ENCODE data around the gene STK11.

STK11 gene

DNA sequence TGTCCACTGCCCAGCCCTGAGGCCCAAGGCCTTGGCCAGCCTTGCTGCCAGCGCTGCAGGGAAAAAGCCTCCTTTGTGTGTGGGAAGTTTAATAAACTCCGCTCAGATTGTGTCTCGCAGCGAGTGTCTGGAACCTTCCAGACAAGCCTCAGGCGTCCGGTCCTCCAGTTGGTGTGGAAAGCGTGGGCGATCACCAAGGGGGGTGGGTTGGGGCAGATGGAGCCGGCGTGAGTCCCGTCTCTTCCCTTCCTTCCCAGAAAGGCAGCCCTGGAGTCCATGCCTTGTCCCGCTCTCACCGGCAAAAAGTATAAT is 4.6 kb downstream of the STK11 start:
- DNase-seq (ENCODE audit: extremely low read depth, low read depth), result no peak
- TF ChIP-seq, protein P1, sequence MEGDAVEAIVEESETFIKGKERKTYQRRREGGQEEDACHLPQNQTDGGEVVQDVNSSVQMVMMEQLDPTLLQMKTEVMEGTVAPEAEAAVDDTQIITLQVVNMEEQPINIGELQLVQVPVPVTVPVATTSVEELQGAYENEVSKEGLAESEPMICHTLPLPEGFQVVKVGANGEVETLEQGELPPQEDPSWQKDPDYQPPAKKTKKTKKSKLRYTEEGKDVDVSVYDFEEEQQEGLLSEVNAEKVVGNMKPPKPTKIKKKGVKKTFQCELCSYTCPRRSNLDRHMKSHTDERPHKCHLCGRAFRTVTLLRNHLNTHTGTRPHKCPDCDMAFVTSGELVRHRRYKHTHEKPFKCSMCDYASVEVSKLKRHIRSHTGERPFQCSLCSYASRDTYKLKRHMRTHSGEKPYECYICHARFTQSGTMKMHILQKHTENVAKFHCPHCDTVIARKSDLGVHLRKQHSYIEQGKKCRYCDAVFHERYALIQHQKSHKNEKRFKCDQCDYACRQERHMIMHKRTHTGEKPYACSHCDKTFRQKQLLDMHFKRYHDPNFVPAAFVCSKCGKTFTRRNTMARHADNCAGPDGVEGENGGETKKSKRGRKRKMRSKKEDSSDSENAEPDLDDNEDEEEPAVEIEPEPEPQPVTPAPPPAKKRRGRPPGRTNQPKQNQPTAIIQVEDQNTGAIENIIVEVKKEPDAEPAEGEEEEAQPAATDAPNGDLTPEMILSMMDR (IDR thresholded peaks at IDR 0.05; ENCODE audit: low read depth, low read length), result no peak

DNA sequence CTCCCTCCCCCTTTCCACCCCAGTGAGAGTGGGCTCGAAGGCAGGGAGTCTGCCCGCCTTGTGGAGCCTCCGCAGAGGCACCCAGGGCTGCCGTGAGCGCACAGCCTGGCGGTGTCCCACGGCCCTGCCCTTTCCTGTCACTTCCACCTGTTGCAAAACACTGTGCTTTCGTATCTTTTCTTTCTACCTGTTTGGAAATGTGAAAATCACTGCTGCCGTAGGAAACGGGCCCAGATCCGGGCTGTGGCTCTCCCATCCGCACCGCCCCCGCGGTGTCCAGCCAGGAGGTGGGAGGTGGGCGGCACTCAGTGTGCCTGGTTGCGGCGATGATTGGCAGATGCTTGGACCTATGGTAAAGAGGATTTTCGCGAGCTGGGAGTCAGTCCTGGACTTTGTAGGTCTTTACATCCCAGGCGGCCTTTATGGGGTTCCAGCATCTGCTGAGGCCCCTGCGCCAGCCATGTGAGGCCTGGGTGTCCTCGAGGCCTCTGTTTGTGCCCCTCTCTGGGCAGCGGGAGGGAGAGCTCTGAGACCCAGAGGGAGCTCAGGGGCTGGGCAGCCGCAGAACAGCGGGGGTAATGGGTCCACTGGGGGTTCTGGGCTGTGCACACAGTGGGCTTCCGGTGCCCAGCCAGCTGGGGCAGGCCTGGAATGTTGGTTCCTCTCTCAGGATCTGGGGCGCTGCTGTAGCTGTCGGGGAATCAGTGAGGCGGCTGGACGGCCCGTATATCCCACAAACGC is 6.1 kb downstream of the STK11 start:
- no peak for DNase-seq (ENCODE audit: extremely low read depth, low read depth)
- TF ChIP-seq, protein P1 (IDR thresholded peaks at IDR 0.05; ENCODE audit: low read depth, low read length), result no peak

DNA sequence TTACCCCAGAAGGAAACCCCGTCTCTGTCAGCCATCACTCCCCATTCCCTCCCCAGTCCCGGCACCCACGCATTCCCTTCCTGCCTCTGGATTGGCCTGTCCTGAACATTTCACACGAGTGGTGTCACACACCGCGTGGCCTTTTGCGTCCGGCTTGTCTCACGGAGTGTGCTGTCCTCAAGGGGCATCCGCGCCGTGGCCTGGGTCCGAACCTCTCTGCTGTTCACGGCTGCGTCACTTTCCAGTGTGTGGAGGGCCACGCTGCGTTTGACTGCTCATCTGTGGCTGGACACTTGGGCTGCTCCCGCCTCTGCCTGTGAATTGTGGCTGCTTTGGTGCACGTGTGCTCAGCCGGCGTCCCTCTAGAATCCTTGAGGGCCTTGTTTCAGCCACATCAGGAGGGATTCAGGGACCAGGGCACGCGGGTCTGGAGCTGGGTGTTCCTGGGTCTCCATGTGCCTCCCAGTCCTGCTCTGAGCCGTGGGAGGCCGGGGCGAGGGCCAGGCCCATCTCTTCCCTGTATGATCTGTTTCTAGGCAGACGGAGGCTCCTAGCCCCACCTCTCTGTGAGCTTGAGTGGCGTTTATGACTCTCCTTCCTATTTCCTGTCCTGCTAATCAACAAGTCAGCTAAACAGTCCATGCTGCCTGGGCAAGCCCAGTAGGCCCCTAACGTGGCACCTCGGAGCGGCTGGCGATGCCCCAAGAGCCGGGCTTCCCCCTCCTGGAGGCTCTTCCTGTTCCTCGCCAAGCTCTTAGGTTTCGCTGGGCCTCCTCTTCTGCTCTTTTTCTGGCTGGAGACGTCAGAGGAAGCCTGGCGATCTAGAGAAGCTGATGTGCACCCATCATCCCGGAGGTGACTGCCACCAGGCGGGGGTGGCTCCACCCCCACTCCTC is 8.1 kb downstream of the STK11 start:
- TF ChIP-seq, protein P1 (IDR thresholded peaks at IDR 0.05; ENCODE audit: low read depth, low read length), result no peak
- DNase-seq (ENCODE audit: extremely low read depth, low read depth), result no peak

DNA sequence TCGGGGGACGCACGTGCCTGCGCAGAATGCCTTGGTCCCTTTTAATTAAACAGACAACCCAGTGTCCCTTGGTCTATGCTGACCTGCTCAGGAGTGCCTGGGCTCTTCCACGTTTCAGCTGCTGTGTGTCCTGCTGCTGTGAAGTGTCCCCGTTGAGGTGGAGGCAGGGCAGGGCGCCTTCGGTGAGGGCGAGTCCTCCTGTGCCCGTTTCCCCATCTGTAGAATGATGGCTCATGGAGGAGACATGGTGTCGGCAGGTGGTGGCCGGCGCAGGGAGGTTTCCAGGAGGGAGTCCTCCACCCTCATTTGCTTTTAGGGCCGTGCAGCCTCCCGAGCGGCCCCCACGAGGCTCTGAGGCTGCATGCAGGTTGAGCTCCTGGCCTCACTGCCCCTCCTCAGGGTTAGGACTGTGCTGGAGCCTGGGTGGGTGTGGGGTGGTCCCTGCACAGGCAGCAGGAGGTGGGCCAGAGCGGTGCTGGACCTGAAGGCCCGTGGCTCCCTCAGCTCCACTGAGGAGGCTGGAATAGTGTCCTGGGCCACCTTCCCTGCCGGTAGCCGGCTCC is 8.8 kb downstream of the STK11 start:
- TF ChIP-seq, protein P1 (IDR thresholded peaks at IDR 0.05; ENCODE audit: low read depth, low read length), result no peak
- no peak for DNase-seq (ENCODE audit: extremely low read depth, low read depth)

DNA sequence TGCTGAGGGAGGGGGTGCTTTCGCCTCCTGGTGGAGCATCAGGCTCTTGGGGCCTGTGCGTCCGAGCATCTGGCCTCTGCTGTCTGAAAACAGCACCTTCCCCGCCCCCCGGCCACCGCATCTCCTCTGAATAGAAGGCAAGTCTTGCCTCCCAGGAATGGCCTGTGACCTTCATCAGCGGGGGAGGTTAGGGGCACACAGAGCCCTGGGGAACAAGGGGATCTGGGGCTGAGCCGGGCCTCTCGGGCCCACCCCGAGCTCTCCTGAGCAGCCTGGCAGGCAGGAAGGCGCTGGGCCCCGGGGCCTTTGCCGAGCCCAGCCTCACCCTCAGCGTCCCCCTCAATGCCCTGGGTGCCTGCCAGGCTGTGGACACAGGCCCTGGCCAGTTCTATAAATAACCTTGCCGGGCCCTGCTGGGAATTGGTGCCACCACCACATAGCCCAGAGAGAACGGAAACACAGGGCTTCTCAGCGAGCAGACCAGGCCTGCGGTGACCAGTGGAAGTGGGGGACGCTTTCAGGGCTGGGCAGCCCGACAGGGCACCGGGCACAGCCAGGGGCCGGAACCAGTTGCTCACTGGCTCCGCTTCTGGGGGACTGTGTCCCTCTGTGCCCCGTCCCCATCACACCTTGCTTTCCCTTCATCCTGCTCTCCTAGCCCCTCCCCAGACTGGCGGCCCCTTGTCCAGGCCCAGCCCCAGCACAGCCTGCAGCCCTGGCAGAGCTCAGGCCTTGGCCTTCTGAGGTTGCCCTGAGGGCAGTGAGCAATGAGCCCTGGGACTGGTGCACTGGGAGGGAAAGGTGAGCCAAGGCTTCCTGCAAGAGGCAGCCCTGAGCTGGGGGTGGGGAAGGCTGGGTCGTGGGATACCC is 9.5 kb downstream of the STK11 start:
- TF ChIP-seq, protein P1 (IDR thresholded peaks at IDR 0.05; ENCODE audit: low read depth, low read length), result no peak
- DNase-seq (ENCODE audit: extremely low read depth, low read depth), result no peak

DNA sequence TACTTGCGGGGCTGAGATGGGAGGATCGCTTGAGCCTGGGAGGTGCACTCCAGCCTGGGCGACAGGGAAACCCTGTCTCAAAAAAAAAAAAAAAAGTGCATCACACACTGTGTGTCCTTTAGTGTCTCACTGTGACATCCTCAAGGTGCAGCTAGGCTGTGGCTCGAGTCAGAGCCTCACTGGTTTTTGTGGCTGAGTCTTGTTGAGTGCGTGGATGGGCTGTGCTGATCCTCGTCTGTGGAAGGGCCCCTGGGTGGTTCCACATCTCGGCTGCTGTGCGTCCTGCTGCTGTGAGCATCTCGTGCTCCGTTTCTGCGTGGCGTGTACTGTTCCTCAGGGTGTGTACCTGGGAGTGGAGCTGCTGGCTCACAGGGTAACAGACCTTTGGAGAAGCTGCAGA is 11.2 kb downstream of the STK11 start:
- TF ChIP-seq, protein P1 (IDR thresholded peaks at IDR 0.05; ENCODE audit: low read depth, low read length), result no peak
- DNase-seq (ENCODE audit: extremely low read depth, low read depth), result no peak

Data from AG09319 (cell line).